Measurements from ENCODE around the gene OSBPL2. TPM values are rescaled to one million over a fixed set of nuclear protein-coding genes. Genes with fewer than 3 reads are reported as not detected.
A peak's percentile ranks its signal among the peaks of the same experiment; 100 is the strongest.

The OSBPL2 gene
- total and polyA plus RNA-seq, 9 of the 15 experiments (the other 6 are each of a cell fraction or from before 2014, with no cell fraction given): 2.5 to 25.6 (median 14.1) TPM

GRCh38 chr20:62237801-62238568 lies at the start of gene OSBPL2 (continued):
- TF ChIP-seq ZNF780A (CRISPR knock-in tag; IDR thresholded peaks at IDR 0.05): no peak
- peak; percentile 83 to 87 for TF ChIP-seq NRF1 (conservative IDR thresholded peaks at IDR 0.05 in 1 of 2, IDR thresholded peaks at IDR 0.05 in 1 of 2)
- TF ChIP-seq L3MBTL2 (IDR thresholded peaks at IDR 0.05): peak; percentile 56; the same call in 1 of the 2 replicates
- no peak for TF ChIP-seq SMAD2 (IDR thresholded peaks at IDR 0.05; ENCODE audit: low read depth, low read length)
- TF ChIP-seq EGR1 (conservative IDR thresholded peaks at IDR 0.05): peak; percentile 94
- no peak for TF ChIP-seq GATAD2A (IDR thresholded peaks at IDR 0.05)
- 0 out of 2 replicates have a peak, but pooled peaks have one; percentile 27 for TF ChIP-seq DPF2 (IDR thresholded peaks at IDR 0.05)
- no peak for TF ChIP-seq ZBTB2 (IDR thresholded peaks at IDR 0.05)
- no peak for TF ChIP-seq SAFB2 (IDR thresholded peaks at IDR 0.05; ENCODE audit: borderline replicate concordance, low read depth, low read length, severe bottlenecking)
- peak; percentile 96 for TF ChIP-seq CXXC5 (CRISPR knock-in tag; IDR thresholded peaks at IDR 0.05)
- peak; percentile 95 for TF ChIP-seq FOS (IDR thresholded peaks at IDR 0.05; ENCODE audit: extremely low read depth, insufficient read length)
- peak; percentile 92 for TF ChIP-seq USF1 (CRISPR knock-in tag; IDR thresholded peaks at IDR 0.05)
- peak; percentile 71; the same call in 1 of the 2 replicates for TF ChIP-seq CEBPZ (IDR thresholded peaks at IDR 0.05; ENCODE audit: borderline replicate concordance, low read depth, low read length)
- TF ChIP-seq KDM5B (IDR thresholded peaks at IDR 0.05; ENCODE audit: insufficient replicate concordance, low read depth, low read length): peak; percentile 44
- no peak for TF ChIP-seq HDGF (IDR thresholded peaks at IDR 0.05)
- no peak for TF ChIP-seq SIX5 (IDR thresholded peaks at IDR 0.05; ENCODE audit: borderline replicate concordance in 1 of 2, insufficient read depth in 1 of 2, low read depth in 1 of 2, low read length in 2 of 2)
- no peak for TF ChIP-seq ZNF224 (CRISPR knock-in tag; IDR thresholded peaks at IDR 0.05)
- TF ChIP-seq HCFC1 (IDR thresholded peaks at IDR 0.05; ENCODE audit: low read depth, low read length): peak; percentile 16
- no peak for TF ChIP-seq ZC3H4 (CRISPR knock-in tag; IDR thresholded peaks at IDR 0.05; ENCODE audit: borderline replicate concordance)
- no peak for TF ChIP-seq HNRNPLL (IDR thresholded peaks at IDR 0.05; ENCODE audit: low read depth, low read length, poor library complexity, severe bottlenecking)
- TF ChIP-seq ZNF280A (IDR thresholded peaks at IDR 0.05; ENCODE audit: low read depth, partially characterized antibody): no peak
- TF ChIP-seq MTF1 (CRISPR knock-in tag; IDR thresholded peaks at IDR 0.05; ENCODE audit: borderline replicate concordance): no peak

Measured in K562 (cell line).